GM21526 (cell line): ENCODE data around the gene NSD1.
A peak's percentile ranks its signal among the peaks of the same experiment; 100 is the strongest.
"Not testable (repeated sequence)": the region's sequence is repeated elsewhere in the genome, so short reads cannot be mapped to it uniquely, and the experiment has no call there.

Experiments used
- ATAC-seq: cut with Tn5 transposase; IDR thresholded peaks from one replicate; pipeline ENCODE4 v1.9.1; 2021; ENCODE audit warnings: moderate library complexity; ENCODE audit not compliant: unreplicated experiment, low FRiP score

The NSD1 gene

GRCh38 chr5:177123789-177124485 is 9.6 kb upstream of the NSD1 start:
- no peak for ATAC-seq

- ATAC-seq = no peak
These were observed 9.0 kb upstream of the NSD1 start for GRCh38 chr5:177124486-177124991.

DNA sequence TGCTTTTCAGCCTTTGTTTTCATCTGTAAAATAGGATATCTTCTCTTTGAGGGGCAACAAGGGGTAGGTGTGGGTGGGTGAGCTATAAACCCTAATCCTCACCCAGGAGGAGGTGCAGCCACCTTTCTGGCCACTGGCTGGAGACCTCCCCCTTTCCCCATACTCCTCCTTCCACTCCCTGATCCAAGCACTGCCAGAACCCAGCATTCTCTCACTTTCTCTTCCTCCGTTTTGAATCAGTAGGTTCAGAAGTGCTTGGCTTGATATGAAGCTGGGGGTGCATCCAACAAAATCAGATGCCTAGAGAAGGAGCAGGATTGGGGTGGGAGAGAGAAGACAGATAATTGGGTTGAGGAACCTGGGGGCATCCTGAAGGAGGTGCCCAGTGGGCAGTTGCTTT is 6.8 kb upstream of the NSD1 start:
- ATAC-seq = no peak

GRCh38 chr5:177128551-177128981 is 5.0 kb upstream of the NSD1 start:
- ATAC-seq = no peak

DNA sequence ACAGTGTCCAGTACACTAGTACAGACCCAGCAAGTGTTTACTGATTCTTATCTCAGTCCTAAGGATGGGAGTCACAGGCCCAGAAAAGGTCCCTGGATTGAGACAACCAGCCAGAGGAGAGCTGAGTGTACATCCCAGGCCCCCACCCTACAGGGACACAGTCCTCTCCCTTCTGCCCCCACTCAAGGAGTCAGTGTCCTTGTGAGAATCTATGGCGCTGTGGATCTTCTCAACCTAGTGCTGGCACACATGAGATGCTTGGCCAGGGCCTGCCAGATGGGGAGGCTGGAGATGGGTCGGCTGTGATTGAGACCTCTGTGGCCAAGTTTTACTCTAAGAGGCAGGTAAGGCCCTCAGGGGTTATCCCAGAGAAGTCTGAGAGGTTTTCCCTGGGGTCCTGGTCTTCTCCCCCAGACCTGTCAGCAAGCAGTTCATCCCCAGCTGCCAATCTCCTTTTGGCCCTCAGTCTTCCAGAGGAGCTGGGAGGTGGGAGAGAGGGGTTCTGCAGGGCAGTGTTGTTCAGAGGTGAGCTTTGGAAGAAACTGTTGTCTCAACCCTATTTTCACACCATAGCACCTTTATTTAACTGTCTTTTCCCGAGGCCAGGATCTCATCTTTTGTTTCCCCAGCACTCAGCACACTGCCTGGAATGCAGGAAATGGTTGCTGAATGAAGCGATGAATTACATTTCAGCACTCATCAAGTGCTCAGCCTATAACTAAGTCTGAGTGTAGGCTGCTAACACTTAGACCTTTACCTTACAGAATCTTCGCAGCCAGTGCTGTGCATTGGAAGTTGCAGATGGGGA is 3.2 kb upstream of the NSD1 start:
- ATAC-seq = no peak

GRCh38 chr5:177131019-177131320 is 2.6 kb upstream of the NSD1 start:
- no peak for ATAC-seq

- no peak for ATAC-seq
These were observed 2.0 kb upstream of the NSD1 start for GRCh38 chr5:177131352-177132135.

DNA sequence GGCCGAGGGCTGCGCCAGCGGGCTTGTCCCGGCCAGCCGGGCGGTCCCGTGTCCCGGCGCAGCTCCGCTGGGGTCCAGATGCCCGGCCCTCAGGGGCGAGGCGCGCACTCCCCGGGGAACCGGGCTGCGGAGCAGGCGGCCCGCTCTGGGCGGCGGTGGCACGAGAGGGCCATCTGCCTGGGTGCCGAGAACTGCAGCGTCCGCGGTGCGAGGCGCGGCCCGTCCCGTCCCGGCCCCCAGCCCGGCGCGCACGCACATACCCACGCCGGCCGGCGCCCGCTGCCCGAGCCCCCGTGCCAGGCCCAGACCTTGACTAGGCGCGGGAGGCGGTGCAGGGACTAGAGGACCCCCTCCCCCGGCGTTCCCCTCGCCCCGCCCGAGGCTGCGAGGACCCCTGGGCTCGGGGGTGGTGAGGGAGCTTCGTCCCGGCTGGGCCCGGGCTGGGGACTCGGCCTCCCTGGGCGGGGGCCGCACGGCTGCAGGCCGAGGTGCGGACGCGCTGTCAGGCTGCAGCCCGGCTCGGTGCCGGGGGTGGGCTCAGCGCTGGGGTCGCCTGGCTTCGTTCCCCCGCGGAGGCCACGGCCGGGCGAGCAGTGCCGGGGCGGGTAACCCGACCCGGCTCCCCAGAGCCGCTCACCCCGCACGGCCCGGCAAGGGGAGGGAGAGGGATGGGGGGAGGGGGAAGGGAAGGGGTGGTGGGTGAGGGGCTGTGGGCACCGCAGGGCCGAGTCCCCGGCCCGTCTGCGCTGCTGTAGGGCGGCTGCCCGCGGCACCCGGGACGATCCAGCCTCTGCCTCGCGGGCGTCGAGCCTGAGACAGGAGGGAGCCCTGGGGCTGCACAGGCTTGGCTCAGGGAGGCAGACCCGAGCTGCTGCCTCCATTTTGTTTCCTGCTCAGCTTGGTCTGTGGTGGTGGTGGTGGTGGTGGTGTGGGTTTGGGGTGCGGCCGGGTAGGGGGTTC is 1.2 kb upstream of the NSD1 start:
- ATAC-seq = peak; percentile 12

DNA sequence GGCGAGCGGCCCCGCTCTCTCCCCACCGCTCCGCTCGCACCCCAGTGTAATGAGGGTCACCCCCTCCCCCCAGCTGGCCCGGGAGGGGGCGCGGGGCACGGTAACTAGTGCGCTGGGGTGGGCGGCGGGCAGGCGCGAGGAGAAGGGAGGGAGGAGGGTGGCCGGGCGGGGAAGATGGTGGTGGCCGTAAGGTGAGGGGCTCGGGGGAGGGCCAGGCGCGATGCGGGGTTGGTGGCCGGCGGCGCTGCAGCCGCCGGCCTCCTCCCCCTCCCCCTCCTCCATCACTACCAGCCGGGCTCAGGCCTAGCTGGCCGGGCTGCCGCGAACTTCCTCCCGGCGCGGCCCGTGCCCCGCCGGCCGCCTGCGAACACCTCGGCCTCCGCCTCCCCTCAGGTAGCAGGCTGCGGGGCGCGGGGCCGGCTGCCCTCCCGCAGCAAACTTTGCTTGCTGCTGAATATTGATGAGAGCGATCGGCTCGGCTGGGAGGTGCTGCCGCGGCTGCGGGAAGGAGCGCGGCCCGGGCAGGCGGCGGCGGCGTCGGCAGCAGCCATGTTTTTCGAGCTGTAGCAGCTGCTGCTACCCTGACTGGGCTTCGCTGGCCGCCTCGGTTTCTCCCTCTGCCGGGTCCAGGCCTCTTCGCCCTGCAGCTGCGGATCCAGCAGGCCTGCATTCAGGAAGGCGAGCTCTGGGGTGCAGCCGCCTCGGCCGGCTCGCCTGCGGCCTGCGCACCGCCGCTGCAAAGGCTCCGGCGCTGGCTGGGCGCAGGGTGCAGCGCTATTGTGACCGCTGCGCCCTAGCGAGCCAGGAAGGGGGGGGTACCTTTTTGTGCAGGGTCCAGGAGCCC is 502 bp downstream of the NSD1 start:
- peak; percentile 26 for ATAC-seq

GRCh38 chr5:177134697-177135225 is 1.2 kb downstream of the NSD1 start:
- ATAC-seq = no peak

- ATAC-seq = no peak
These were observed 6.7 kb downstream of the NSD1 start for GRCh38 chr5:177140312-177140711.

DNA sequence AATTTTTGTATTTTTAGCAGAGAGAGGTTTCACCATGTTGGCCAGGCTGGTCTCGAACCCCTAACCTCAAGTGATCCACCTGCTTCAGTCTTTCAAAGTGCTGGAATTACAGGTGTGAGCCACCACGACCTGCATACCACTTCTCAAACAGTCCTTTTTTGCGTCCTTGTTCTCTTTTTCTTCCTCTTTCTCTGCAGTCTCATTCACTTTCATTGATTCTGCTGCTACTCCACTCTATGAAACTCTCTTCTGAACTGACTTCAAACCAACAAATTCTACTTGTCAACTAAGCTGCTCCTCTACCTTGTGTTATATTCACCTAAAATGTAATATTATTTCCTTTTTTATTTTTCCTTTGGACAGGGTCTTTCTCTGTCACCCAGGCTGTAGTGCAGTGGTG is 7.9 kb downstream of the NSD1 start:
- no peak for ATAC-seq

- ATAC-seq = no peak
These were observed 8.6 kb downstream of the NSD1 start for GRCh38 chr5:177142098-177142611.

DNA sequence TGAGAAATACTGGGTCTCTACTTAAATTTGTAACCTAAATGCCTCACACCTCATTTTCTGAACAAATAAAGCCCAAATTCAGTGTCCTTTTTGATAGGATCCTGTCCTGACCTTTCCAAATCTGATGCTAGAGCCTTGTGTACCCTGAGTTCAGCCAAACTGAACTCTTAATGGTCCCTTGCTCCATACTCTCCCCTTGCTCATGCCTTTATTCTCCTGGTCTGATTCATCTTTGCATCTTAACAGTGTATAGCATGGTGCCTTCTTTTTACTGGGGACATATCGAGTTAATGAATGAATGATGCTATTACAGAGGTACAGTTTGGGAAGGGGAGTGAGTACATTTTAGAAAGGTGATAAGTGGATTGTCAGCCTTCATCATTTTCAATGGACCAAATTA is 9.2 kb downstream of the NSD1 start:
- no peak for ATAC-seq

GRCh38 chr5:177146891-177147638 is 13.5 kb downstream of the NSD1 start:
- ATAC-seq = no peak

DNA sequence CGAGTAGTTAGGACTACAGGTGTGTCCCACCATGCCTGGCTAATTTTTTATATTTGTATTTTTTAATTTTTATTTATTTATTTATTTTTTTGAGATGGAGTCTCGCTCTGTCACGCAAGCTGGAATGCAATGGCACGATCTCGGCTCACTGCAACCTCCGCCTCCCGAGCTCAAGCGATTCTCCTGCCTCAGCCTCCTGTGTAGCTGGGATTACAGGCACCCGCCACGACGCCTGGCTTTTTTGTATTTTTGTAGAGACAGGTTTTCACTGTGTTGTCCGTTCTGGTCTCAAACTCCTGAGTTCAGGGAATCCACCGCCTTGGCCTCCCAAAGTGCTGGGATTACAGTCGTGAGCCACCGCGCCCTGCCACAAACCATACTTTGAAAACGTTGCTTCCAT is 16.5 kb downstream of the NSD1 start:
- not testable (repeated sequence) for ATAC-seq

DNA sequence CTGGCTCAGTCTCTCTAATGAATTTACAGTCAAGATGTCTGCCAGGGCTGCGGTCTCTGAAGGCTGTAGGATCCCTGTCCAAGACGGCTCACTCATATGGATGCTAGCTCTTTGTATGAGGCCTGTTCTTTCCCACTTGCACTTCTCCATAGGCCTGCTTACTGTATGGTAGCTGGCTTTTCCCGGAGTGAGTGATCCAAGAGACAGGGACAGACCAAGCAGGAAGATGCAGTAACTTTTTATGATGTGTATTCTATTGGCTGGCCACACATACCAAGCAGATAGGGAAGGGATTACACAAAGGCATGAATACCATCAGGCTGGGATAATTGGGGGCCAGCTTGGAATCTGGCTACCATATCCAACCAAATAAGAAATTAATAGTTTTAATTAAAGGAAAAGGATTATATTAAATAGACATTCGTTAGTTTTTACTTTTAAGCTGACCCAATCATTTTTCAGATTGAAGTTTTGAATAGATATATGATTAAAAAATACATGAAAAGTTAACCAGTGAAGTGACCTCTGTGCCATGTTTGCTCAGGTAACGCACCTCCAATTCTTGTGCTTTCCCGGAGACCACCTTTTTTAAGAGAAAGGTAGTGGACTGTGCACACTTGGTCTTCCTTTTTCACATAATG is 20.6 kb downstream of the NSD1 start:
- ATAC-seq = no peak

GRCh38 chr5:177162379-177162778 is 28.8 kb downstream of the NSD1 start:
- no peak for ATAC-seq
